ENCODE results near the gene CHRM5. TPM values are rescaled to one million over a fixed set of nuclear protein-coding genes. Genes with fewer than 3 reads are reported as not detected.

The CHRM5 gene
- total RNA-seq, 4 donors from 2014 or later = not detected

GRCh38 chr15:33971811-33972210, 3.5 kb downstream of the CHRM5 start:
- TF ChIP-seq POLR2A (IDR thresholded peaks at IDR 0.05) (no peak), CTCF (IDR thresholded peaks at IDR 0.05) (no peak)
- intact Hi-C loops (cut with DNase I; ENCODE audit: low total_unique reads) = no loop called here
- no peak for DNase-seq
- no peaks in the 10 kb centered on the region for H3K9me3 ChIP-seq
- H3K27me3 ChIP-seq = no peaks in the 10 kb centered on the region
- no peaks in the 10 kb centered on the region for H3K4me1 ChIP-seq
- H3K27ac ChIP-seq = no peak overlapping the region
- H3K4me3 ChIP-seq = no peak overlapping the region
- no peaks in the 10 kb centered on the region for H3K36me3 ChIP-seq

- Histone ChIP-seq H3K4me3 (no peak overlapping the region), H3K9me3 (no peaks in the 10 kb centered on the region), H3K36me3 (no peaks in the 10 kb centered on the region), H3K27me3 (no peaks in the 10 kb centered on the region), H3K27ac (no peak overlapping the region), H3K4me1 (no peaks in the 10 kb centered on the region)
- intact Hi-C loops (cut with DNase I; ENCODE audit: low total_unique reads) = no loop called here
- DNase-seq = no peak
- TF ChIP-seq CTCF (IDR thresholded peaks at IDR 0.05) (no peak), POLR2A (IDR thresholded peaks at IDR 0.05) (no peak)
Observed at GRCh38 chr15:33975022-33975565, 6.8 kb downstream of the CHRM5 start.

GRCh38 chr15:33980159-33980558, 11.9 kb downstream of the CHRM5 start:
- Histone ChIP-seq H3K27me3 (no peaks in the 10 kb centered on the region), H3K4me1 (no peaks in the 10 kb centered on the region), H3K27ac (no peak overlapping the region), H3K9me3 (no peaks in the 10 kb centered on the region), H3K36me3 (no peaks in the 10 kb centered on the region), H3K4me3 (no peak overlapping the region)
- DNase-seq = no peak
- TF ChIP-seq CTCF (IDR thresholded peaks at IDR 0.05) = no peak
- TF ChIP-seq POLR2A (IDR thresholded peaks at IDR 0.05) = no peak
- intact Hi-C loops (cut with DNase I; ENCODE audit: low total_unique reads) = no loop called here

GRCh38 chr15:33982516-33982915, 14.2 kb downstream of the CHRM5 start:
- no peak overlapping the region for H3K4me3 ChIP-seq
- no peaks in the 10 kb centered on the region for H3K36me3 ChIP-seq
- H3K9me3 ChIP-seq = no peaks in the 10 kb centered on the region
- no peak overlapping the region for H3K27ac ChIP-seq
- intact Hi-C loops (cut with DNase I; ENCODE audit: low total_unique reads) = no loop called here
- H3K4me1 ChIP-seq = no peaks in the 10 kb centered on the region
- no peak for DNase-seq
- H3K27me3 ChIP-seq = no peaks in the 10 kb centered on the region
- TF ChIP-seq POLR2A (IDR thresholded peaks at IDR 0.05) (no peak), CTCF (IDR thresholded peaks at IDR 0.05) (no peak)

- no peaks in the 10 kb centered on the region for H3K27me3 ChIP-seq
- no peaks in the 10 kb centered on the region for H3K4me1 ChIP-seq
- H3K27ac ChIP-seq = no peak overlapping the region
- H3K9me3 ChIP-seq = no peaks in the 10 kb centered on the region
- H3K36me3 ChIP-seq = no peaks in the 10 kb centered on the region
- intact Hi-C loops (cut with DNase I; ENCODE audit: low total_unique reads) = no loop called here
- TF ChIP-seq POLR2A (IDR thresholded peaks at IDR 0.05) (no peak), CTCF (IDR thresholded peaks at IDR 0.05) (no peak)
- H3K4me3 ChIP-seq = no peak overlapping the region
- no peak for DNase-seq
Observed at GRCh38 chr15:33985287-33985686, 17.0 kb downstream of the CHRM5 start.

All from uterus (tissue), 4 donors.